Brain pericyte (primary cell): Measurements from ENCODE around the gene SOD3.

ENCODE experiments used
- DNase-seq: peaks from one replicate; pipeline ENCODE4 v3.0.0-alpha.2; 2012; ENCODE audit warnings: low read depth, low spot score

The SOD3 gene

DNA sequence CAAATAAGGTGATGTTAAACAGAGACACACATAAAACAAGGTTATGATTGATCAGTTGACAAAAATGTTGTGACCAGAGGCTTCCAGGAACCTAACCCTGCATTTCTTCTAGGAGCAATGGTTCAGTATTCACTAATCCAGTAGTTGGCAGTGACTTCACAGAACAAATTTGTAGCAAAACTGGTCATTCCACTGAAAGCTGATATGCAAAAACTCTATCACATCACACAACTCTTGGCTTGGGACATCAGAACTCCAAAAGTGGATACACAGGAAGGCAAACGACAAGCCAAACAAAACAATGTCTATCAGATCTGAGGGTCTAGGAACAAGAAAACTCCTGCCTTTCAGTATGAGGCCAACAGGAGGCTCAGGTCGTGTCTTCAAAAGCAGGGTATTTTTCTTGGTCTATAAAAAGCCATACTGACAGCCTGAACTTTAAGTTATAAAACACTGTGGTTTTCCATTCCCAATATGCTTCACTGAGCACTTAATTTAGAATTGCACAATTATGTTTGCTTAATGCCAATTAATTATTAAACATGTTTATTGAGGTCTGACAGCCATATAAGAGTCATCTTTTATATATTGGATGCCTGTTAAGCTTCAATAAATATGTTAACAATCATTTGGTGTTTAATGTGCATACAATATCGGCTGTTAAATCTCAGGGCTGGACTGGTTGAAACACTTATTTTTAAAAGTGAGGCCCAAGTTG, 45.6 kb downstream of the SOD3 start:
- no peak for DNase-seq

DNA sequence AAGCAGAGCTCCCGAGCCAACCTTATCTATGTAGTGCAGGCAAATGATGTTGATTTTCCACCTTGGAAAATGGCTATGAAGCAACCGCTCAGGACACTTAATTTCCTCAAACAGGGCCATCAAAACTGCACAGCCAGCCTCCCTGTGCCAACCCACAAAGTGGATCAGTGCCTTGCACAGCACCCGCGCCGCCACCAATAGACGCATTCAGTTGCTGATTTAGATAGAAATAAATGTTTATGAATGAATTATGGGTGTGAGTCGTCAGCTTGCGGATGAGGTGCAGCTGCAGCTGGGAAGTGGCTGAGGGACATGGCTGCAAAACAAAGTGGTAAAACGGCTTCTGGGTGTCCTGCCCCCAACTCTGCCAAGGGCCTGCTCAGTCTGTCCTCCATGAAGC, 47.0 kb downstream of the SOD3 start:
- no peak for DNase-seq

DNA sequence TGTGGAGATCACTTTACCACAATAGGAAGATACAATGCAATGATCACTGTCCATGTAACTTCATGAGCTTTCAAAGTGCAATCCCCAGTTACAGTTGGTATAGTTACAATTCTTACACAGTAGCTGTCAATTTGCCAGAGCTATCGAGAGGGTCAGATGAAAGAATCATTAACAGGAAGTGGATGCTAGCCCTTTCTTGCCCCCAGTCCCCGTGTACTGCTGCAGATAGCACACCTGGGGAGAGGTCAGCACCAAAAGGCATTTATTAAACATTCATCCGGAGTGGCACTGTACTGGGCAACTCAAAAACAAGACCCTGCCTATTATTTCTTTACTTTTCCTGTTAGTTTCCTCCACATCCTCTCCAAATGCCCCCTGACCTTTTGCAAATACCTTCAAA, 47.7 kb downstream of the SOD3 start:
- DNase-seq = no peak

DNA sequence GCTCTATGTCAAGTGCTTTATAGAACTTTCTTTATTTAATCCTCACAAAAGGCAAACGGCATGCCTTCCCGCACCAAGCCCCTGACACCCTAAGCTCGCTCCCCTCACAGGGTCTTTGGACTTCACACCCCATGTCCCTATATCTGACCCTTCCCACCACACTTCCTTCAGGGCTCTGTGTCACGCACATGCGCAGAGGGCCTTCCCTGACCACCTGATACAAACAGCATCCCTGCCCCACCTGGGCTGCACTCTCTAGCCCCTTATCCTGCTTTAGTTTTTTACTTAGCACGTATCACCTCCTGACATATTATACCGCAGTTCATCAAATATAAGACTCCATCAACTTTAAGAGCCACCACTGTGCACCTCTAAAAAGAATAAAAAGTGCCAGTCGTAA, 49.8 kb downstream of the SOD3 start:
- no peak for DNase-seq

DNA sequence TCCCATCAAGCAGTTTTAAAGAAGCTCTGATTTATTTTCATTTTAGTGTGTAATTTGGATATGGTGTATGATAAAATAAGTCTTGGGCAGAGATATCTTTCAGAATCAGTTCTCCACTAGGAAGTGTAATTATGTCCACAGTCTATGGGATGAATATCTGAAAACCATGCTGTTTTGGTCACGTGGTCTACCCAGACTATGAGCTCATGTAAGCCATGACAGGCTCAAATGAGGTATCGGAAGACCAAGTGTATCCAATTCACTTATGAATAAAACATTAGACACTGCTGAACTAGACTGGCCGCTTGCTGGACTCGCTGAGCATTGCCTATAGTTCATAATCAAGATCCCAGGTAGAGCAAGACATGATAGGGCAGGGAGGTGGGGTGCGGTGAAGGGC, 50.5 kb downstream of the SOD3 start:
- DNase-seq = no peak

DNA sequence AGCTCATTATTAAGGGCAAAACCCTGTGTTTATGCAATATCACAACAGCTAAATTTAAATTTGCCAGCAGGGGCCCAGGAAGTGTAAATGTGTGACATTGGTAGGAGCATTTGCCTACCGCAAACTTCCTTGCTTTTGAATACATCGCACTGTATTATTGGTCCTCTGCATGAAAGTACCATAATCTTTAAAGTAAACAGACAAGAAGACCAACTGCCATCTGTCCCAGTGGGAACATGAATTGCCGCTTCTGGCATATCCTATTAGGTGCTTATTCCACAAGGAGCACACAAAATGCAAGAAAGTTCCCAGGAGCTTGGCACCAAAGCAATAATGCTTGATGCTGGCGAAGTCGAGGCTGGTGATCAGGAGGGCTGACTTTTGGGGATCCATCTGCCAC, 51.3 kb downstream of the SOD3 start:
- DNase-seq = no peak

DNA sequence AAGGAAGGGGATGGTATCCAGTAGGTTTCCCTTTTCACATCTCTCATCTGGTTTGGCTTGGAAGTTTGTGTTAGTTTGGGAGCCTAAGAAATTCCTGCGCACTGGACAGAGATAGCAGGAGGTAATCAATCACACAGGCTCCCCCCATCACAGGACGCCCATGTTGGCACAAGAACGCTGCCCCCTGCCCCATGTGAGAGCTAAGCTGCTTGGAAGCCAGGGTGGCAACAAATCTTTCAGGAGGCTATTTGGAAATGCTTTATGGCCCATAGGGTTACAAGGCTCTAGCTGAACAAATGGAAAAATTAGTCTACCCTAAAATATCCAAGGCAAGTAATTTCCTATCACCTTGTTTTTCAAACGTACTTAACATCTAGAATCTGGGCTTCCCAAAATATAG, 54.0 kb downstream of the SOD3 start:
- no peak for DNase-seq

DNA sequence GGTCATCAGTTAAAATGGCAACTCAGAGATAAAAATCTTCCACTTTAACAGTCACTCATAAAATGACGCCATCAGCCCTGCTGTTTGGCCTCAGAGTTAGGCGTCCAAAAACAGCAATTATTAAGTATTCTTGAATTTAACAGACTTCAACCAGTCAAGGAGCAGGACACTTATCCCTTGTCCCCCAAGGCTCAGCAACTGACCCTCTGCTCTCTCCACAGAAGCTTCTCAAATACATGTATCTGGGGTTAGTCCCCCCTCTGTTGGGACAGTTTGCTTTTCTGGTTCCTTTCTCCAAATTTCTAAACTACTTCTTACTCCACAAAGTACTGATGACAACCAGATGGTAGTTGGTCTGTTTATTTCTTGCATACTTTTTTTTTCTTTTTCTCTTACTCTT, 54.4 kb downstream of the SOD3 start:
- no peak for DNase-seq
